ENCODE data around the gene RPS27L.

Gene RPS27L

DNA sequence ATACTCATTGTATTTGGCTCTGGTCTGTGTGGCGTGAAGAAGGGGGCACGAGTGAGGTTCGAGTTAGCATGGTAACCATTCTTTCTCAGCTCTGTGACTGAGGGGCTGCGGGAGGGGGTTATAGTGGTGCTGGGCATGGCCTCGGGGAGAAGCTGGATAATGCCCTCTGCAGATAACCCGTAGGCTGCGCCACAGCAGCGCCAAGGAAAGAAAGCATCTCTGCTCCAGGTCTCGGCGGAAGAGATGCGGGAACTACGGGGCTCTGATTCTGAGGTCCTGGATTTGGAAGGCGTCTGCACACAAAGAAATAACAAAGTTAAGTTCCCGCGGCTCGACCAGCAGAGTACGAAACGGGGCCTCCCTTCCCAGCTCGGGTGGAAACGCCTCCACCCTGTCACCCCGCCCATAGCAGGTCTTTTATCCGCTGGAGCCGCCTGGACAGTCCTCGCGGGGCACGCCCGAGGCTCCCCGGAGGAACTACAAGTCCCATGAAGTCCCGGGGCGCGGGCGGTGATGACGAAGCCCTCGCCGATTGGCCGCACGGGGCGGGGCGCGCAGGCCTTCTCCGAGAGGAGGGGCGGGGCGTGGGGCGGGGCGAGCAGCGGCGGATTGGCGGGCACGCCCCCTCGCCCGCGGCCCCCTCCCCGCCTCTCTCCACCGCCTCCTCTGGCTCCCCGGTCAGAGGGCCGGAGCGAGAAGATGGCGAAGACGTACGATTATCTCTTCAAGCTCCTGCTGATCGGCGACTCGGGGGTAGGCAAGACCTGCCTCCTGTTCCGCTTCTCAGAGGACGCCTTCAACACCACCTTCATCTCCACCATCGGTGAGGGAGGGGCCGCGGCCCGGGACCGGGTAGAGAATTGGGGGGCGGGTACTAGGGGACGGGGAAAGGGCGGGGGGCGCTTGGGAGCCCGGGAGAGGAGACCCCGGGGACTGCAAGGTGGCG lies 31.9 kb upstream of the RPS27L start, which contains the start of gene RAB8B:
Gene RAB8B, plus strand, starts transcription at position 681 of the 946 bp plus-strand sequence. Its CDS starts 19 bp downstream, at position 700.
- intact Hi-C loops (cut with DNase I; ENCODE audit: low total_unique reads) = no loop called here
- no peak for TF ChIP-seq CTCF (IDR thresholded peaks at IDR 0.05)
- Histone ChIP-seq H3K27me3 (no peaks in the 10 kb centered on the region), H3K36me3 (no peaks in the 10 kb centered on the region), H3K9me3 (no peaks in the 10 kb centered on the region), H3K4me3 (peak within 1 kb of the TSS; percentile 81 to 97), H3K4me1 (peaks cover 0 to 30% (median 9%) of the 10 kb centered on the region in 4 donors), H3K27ac (peak within 1 kb of the TSS; percentile 85 to 91)
- peak; percentile 99 for DNase-seq

- Histone ChIP-seq H3K9me3 (no peaks in the 10 kb centered on the region), H3K27ac (peak overlapping the region; percentile 85 to 91), H3K27me3 (no peaks in the 10 kb centered on the region), H3K4me3 (peak overlapping the region; percentile 81 to 97), H3K4me1 (peaks cover 0 to 25% (median 7%) of the 10 kb centered on the region in 4 donors), H3K36me3 (no peaks in the 10 kb centered on the region)
- no peak for DNase-seq
- intact Hi-C loops (cut with DNase I; ENCODE audit: low total_unique reads) = no loop called here
- TF ChIP-seq CTCF (IDR thresholded peaks at IDR 0.05) = no peak
Measured at GRCh38 chr15:63188247-63188925, 31.1 kb upstream of the RPS27L start.

DNA sequence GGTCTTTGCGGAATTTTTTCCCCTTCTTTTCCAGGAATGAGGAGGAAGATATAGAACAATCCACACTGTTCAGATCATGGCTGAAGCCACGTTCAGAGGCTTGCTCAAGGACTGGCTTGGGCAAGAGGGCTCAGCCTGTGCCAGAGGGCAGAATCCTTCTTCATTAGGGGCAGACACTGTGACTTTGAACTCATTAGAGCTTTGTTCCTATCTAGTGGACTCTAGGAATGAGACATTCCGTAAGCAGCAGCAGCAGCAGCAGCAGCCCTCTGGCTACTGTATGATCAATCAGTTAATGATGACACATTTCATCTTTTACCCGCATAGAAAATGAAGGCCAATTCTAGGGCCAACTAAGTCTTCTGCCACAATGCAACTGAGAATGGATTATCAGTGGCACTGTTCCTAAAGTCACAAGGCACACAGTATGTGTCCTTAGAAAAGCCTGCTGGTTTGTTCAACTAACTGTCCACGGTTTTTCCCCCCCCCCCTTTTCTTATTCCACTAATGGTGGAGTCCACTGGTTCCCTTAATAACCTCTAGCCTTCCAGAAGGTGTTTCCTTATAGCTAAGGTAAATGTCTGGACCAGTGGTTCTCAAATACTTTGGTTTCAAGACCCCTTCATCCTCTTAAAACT lies 30.4 kb upstream of the RPS27L start:
- Histone ChIP-seq H3K27me3 (no peaks in the 10 kb centered on the region), H3K4me3 (no peak overlapping the region), H3K4me1 (peaks cover 0 to 25% (median 7%) of the 10 kb centered on the region in 4 donors), H3K9me3 (no peaks in the 10 kb centered on the region), H3K36me3 (no peaks in the 10 kb centered on the region), H3K27ac (no peak overlapping the region)
- TF ChIP-seq CTCF (IDR thresholded peaks at IDR 0.05) = no peak
- no peak for DNase-seq
- intact Hi-C loops (cut with DNase I; ENCODE audit: low total_unique reads) = no loop called here

DNA sequence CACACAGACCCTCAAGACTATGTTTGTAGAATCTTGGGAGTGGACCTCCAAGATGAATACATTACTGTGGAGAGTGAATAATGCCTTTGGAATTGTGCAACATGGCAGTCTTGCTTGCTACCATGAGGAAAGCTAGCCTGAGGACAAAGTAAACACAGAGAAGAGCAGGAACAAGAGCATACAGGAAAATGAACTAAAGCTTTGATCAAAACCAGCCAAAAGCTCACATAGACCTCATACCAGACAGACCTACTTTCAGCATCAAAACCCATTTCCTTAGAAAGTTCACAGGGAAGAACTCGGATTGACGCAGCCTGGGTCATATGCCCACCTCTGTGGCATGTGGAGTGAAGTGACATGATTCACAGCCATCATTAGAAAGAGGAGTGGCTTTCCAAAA lies 28.8 kb upstream of the RPS27L start:
- intact Hi-C loops (cut with DNase I; ENCODE audit: low total_unique reads) = no loop called here
- Histone ChIP-seq H3K9me3 (no peaks in the 10 kb centered on the region), H3K4me3 (no peak overlapping the region), H3K4me1 (peaks cover 0 to 16% (median 3%) of the 10 kb centered on the region in 4 donors), H3K27me3 (no peaks in the 10 kb centered on the region), H3K27ac (no peak overlapping the region), H3K36me3 (no peaks in the 10 kb centered on the region)
- DNase-seq = no peak
- no peak for TF ChIP-seq CTCF (IDR thresholded peaks at IDR 0.05)

DNA sequence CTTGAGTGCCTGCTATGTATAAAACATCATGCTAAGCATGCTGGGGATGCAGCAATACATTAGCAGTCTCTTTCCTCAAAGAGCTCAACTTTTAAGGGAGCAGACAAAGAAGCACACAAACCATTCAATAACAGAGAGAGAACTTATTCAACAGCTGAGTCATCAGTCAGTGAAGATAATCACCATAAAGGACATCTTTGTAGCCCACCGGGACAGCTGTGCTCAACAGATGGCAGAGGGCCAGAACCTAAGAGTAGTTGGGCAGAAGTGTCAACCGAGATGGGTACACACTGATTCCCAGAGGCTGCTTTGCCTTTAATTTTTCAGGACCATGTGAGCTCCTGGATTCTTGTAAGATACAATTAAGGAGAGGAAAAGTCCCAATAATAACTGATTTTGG lies 27.9 kb upstream of the RPS27L start:
- TF ChIP-seq CTCF (IDR thresholded peaks at IDR 0.05) = no peak
- H3K36me3 ChIP-seq = no peaks in the 10 kb centered on the region
- no peak for DNase-seq
- no peaks in the 10 kb centered on the region for H3K9me3 ChIP-seq
- no peak overlapping the region for H3K4me3 ChIP-seq
- intact Hi-C loops (cut with DNase I; ENCODE audit: low total_unique reads) = no loop called here
- peaks cover 0 to 8% (median 3%) of the 10 kb centered on the region in 4 donors for H3K4me1 ChIP-seq
- no peaks in the 10 kb centered on the region for H3K27me3 ChIP-seq
- H3K27ac ChIP-seq = no peak overlapping the region
